NCI-H82 (cell line): ENCODE measurements around the gene CREB3L2.
"Not testable (repeated sequence)": the region's sequence is repeated elsewhere in the genome, so short reads cannot be mapped to it uniquely, and the experiment has no call there.

ENCODE experiments used
- DNase-seq: peaks from one replicate; lab custom pipeline; 2025; lab: John Stamatoyannopoulos, UW

Gene CREB3L2

GRCh38 chr7:137987563-137987962 lies 14.3 kb downstream of the CREB3L2 start:
- no peak for DNase-seq

GRCh38 chr7:137987018-137987349 lies 14.9 kb downstream of the CREB3L2 start:
- DNase-seq: no peak

GRCh38 chr7:137986252-137987017 lies 15.5 kb downstream of the CREB3L2 start:
- no peak for DNase-seq

- no peak for DNase-seq
Measured at GRCh38 chr7:137985897-137986251, 16.0 kb downstream of the CREB3L2 start.

- DNase-seq: no peak
Measured at GRCh38 chr7:137985253-137985896, 16.5 kb downstream of the CREB3L2 start.

GRCh38 chr7:137984181-137985041 lies 17.5 kb downstream of the CREB3L2 start:
- DNase-seq: no peak

- DNase-seq: no peak
Measured at GRCh38 chr7:137983323-137984008, 18.4 kb downstream of the CREB3L2 start.

GRCh38 chr7:137982394-137982793 lies 19.5 kb downstream of the CREB3L2 start:
- not testable (repeated sequence) for DNase-seq

- no peak for DNase-seq
Measured at GRCh38 chr7:137981668-137982067, 20.2 kb downstream of the CREB3L2 start.

GRCh38 chr7:137981175-137981574 lies 20.7 kb downstream of the CREB3L2 start:
- DNase-seq: no peak

GRCh38 chr7:137980308-137980707 lies 21.6 kb downstream of the CREB3L2 start:
- no peak for DNase-seq

GRCh38 chr7:137978464-137979237 lies 23.2 kb downstream of the CREB3L2 start:
- DNase-seq: no peak

- no peak for DNase-seq
Measured at GRCh38 chr7:137977173-137977572, 24.7 kb downstream of the CREB3L2 start.

GRCh38 chr7:137976696-137977095 lies 25.2 kb downstream of the CREB3L2 start:
- DNase-seq: no peak

- DNase-seq: no peak
Measured at GRCh38 chr7:137976232-137976631, 25.7 kb downstream of the CREB3L2 start.

- DNase-seq: no peak
Measured at GRCh38 chr7:137975768-137976167, 26.1 kb downstream of the CREB3L2 start.

- DNase-seq: no peak
Measured at GRCh38 chr7:137975221-137975620, 26.7 kb downstream of the CREB3L2 start.

- DNase-seq: no peak
Measured at GRCh38 chr7:137974766-137975165, 27.1 kb downstream of the CREB3L2 start.

- DNase-seq: no peak
Measured at GRCh38 chr7:137970253-137970975, 31.5 kb downstream of the CREB3L2 start.

- DNase-seq: no peak
Measured at GRCh38 chr7:137969828-137970227, 32.1 kb downstream of the CREB3L2 start.

- DNase-seq: no peak
Measured at GRCh38 chr7:137968890-137969289, 33.0 kb downstream of the CREB3L2 start.
